Suppressor macrophage treated with lipopolysaccharide for 4 hours (primary cell): Measurements from ENCODE around the gene GPR183.
A peak's percentile ranks its signal among the peaks of the same experiment; 100 is the strongest.

ENCODE experiments used
- DNase-seq: peaks from one replicate; pipeline ENCODE4 v3.0.0-alpha.2; 2020

GPR183 gene, protein sequence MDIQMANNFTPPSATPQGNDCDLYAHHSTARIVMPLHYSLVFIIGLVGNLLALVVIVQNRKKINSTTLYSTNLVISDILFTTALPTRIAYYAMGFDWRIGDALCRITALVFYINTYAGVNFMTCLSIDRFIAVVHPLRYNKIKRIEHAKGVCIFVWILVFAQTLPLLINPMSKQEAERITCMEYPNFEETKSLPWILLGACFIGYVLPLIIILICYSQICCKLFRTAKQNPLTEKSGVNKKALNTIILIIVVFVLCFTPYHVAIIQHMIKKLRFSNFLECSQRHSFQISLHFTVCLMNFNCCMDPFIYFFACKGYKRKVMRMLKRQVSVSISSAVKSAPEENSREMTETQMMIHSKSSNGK

DNA sequence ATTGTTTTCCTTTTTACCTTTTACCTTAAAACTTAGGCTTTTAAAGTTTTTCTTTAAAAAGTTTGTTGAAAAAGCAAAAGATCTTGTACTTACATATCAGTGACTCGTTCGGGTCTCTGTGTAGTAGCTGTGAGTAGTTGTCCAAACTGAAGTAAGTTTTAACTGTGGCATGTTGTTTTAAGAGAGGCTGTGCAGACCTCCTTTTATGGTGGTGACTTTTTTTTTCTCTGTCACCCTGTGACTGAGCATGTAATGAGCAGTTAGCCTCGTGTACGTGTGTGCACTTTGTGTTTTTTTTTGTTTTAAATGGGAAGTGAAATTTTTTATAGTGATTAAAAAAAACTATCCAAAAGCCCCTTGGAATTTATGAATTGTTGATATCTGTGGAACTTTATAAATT lies at the start of gene GPR183:
Gene GPR183, minus strand, starts transcription at position 153 of the 400 bp plus-strand sequence. CDS start 11,254 bp downstream, outside the sequence.
- DNase-seq: peak; percentile 92

DNA sequence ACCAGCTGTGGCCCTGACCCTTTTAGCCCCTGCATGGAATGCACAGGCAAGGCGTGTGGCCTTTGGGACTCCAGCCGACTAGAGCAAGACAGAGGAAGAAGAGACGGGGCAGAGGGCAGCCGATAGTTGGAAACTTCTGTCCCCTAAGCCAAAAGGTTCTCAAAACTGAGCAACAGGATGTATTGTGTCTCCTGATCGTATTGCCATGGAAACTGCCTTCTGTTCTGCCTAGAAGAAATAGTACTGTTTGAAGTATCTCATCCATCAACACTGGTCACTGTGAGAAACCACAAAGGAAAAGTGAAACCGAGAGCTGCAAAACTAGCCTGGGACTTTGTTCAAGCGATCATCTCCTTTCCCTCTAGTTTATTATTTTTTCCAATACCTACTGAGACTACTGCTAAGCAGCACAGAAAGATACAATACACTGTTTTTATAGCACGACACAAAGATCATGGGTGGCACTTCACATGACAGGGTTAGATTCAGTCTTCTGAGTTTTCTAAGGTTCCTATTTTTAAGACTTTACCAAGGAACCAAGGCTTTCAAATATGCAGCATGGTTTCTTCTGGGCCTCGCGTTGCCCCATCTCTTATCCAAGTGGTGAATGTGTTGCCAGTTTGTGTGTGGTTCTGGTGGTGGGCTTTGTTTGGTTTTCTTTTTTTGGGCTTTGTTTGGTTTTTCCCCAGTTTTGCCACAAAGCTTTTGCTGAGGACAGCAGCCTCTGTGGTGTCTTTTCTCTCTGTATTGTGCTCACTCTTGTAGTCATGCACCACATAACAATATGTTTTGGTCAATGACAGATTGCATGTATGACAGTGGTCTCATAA lies 49.3 kb upstream of the GPR183 start:
- DNase-seq: peak; percentile 84

DNA sequence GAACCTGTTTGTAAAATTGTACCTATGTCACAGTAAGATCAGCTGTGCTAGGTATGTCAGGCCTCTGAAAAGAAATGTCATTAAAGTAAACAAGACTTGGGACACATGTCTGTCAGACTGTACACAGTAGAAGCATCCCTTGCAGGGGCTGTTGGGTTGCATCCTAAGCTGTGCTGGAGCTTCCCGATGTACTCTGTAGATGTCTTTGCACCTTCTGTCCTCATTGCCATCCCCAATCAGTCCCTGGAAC lies 48.7 kb upstream of the GPR183 start:
- DNase-seq: no peak

DNA sequence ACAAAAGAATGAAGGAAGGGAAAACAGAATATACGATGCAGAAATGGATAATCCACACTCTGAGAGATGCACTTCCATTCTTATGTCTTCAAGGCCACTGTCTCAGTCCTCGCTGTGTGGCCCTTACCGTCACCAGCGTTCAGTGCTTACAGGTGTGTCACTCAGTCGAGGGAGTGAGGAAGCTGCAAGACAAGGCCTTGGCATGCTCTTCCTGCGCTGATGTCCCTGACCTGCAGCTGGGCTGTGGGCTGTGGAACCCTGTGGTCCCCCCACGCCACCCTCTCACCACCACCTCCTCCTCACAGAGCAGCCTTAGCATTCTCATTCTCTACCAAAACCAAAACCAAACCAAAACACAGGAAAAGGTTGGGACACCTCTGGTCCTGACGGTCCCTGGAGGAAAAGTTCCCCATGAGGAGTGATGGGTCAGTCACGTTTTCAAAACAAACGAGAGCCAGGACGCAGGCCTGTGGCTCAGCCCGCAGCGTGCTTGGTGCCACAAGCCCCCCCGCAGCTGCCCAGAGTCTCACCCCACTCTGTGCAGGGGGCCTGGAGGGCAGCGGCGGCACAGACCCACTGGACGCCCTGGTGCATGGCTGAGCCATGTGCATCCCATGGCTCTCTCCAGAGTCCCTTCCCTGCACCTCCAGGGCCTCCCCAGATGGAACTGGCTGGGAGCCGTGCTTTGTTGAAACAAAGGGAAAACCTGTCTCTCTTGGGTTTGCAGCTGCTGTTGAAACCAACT lies 48.2 kb upstream of the GPR183 start:
- no peak for DNase-seq

DNA sequence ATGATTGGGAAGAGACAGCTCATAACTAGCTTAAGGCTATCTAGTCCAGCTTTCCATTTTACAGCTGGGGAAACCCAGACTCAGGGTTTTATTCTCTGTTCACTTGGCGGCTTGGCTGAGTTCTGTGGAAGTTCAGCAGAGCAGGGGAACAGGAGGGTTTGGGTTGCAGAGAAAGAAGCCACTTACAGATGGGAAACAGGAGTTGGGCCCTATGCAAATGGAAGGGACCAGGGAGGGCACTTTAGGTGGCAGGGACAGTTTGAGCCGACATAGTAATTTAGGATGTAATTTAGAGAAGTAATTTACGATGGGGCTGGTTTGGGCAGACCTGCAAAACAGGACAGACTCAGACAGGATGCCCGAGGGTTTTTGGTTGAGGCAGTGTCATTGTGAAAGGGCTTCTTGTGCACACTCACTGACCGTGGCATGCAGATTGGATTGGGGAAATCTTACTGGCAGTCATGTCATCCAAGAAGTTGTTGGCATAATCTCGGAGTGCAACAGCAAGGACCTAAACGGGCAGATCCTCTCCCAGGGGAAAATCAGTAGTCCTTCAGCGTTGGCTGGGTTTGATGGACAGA lies 47.3 kb upstream of the GPR183 start:
- DNase-seq: no peak

GRCh38 chr13:99353836-99354235 lies 46.6 kb upstream of the GPR183 start:
- DNase-seq: no peak

DNA sequence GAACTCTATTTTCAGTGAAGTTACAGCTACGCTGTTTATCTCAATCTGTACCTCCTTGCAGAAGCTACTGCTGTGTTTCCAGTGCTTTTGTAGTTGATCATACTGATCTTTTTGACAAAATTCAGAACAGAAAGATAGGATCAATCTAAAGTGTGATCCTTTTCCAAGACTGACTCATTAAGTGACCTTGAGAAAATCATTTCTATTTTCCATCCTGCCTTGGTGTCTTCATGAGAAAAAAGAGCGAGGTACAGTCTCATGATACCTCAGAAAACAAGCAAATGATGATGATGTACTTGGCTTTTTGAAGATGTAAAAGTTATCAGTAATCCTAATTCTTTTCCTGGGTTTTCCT lies 46.0 kb upstream of the GPR183 start:
- DNase-seq: no peak

DNA sequence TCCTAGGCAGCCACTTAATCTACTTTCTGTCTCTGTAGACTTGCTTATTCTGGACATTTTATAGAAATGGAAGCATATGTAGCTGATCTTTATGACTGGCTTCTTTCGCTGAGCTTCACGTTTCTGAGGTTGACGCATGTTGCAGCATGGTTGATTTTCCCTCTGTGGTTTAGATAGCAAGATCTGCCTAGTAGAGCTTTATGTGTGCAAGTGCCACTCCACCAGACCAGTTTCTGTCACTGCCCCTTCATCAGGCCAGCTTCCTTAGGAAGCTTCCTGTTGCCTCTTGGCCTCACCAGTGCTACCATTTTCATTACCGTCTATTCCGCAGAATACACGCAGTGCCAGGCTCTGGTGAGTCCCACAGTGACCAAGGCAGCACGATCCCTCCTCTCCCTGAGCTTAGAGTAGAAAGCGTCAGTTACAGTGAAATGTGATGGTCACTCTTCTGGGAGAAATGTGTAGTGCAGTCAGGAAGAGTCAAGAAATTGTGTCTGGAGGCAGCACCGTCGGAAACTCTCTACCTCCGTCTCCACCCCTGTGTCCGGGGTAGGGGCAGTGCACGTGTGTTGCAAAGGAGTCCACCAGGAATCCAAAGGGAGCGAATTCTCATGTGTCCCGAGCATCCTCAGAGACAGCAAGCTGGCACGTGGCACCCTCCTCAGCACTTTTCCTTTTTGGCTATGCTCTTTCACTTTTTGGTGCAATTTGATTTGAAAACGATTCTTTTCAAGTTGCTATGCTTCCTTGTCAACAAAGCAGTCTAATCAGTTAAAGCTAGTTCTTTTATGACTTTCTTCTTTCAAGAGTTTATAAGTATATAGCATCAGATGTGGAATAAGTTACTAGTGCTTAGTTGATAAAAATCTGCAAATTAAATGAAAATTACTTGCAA lies 45.4 kb upstream of the GPR183 start:
- DNase-seq: no peak

GRCh38 chr13:99351772-99352171 lies 44.6 kb upstream of the GPR183 start:
- DNase-seq: no peak

DNA sequence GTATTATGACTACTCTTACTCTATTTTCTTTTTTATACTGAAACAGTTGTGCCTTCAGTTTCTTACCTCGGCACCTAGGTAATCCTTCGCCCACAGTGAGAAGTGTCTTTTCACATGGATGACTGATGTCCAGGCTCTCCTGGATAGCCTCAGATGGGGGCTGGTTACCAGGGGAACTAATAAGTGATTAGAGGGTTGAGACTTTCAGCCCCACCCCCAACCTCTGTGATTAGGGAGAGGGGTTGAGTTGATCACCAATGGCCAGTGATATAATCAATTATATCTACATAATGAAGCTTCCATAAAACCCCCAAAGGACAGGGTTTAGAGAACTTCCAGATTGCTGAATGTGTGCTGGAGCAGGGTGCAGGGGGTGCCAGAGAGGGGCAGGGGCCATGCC lies 43.0 kb upstream of the GPR183 start:
- no peak for DNase-seq

DNA sequence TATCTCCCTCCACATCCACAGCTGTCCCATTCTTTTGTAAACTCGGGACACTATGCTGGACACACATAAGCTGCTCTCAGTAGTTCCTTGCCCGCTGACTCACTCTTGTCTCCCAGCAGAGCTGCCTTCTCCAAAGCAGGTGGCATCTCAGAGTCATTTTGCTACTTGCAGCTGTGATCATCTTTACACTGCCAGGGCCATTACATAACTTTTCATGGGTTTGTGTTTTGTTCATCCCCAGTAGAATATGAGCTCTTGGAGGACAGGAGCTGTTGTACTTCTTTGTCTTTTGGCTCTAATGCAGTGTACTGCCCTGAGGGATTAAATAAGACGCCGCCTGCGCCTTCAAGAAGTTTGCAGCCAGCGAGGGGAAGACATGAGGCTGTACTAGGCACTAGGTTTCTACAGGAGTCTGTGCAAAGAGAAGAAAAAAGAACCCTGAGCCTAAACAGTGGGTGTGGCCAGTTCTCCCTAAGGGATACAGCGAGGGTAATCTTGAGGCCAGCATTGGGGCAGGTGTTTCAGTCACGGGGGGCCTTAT lies 40.8 kb upstream of the GPR183 start:
- DNase-seq: no peak

DNA sequence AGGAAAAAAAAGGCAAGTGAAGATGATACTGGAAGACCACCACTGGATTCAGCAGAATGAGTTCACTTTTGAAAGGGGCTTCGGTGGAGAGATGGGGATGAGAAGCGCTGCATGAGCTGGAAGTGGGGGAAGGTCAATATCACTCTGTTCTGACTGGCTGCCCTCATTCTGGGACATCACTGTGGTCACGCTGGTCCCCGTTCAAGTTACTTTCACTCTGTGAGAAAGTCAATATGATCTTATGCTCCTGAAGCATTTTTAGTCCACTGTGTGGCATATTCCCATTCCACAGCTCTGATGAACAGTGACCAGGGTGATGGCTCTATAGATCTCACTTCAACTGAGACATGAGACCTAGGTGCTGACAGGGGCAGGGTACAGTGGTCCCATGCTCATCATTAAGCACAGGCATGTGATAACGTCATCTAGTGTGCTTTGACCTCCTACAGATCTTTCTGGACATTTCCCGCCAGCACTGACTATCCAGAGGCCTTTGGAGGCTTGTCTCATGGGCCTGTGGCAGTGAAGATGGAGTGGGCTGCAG lies 40.2 kb upstream of the GPR183 start:
- no peak for DNase-seq

DNA sequence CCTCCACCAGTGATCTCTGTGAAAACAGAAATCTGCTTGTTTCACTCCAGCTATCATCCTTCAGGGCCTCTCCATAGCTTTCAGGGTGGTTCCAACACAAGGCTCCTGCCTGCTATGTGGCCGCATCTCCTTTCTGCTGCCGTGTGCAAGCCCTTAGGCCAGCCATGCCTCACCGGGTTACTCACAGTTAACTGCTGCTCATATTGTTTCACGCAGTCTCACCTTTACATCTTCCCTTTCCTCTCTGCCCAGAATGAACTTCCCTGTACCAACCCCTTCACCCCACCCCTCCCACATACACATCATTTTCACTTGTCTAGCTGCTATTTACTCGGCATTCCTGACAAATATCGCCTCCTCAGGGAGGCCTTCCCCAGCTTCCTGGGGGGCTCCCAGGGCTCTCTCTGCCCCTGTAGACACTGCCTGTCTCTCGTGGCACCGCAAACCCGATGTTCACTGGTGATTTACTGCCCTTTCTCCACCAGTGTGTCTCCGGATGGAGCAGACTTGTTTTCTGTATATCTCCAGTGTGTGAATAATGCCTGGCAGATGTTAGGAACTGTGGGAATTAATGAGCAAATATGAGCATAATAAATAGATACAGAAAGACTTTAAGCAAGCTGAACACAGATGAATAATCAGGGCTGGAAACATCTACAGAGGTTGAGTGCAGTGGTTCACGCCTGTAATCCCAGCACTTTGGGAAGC lies 39.3 kb upstream of the GPR183 start:
- DNase-seq: no peak

- no peak for DNase-seq
These were observed 38.1 kb upstream of the GPR183 start for GRCh38 chr13:99345345-99345744.

- no peak for DNase-seq
These were observed 37.5 kb upstream of the GPR183 start for GRCh38 chr13:99344610-99345208.

- DNase-seq: peak; percentile 32
These were observed 35.6 kb upstream of the GPR183 start for GRCh38 chr13:99342723-99343315.

- DNase-seq: no peak
These were observed 34.9 kb upstream of the GPR183 start for GRCh38 chr13:99341969-99342722.

GRCh38 chr13:99340638-99341037 lies 33.4 kb upstream of the GPR183 start:
- no peak for DNase-seq

- peak; percentile 47 for DNase-seq
These were observed 32.7 kb upstream of the GPR183 start for GRCh38 chr13:99339736-99340397.
